NCI-H446 treated with DMSO at 0.1 percent for 48 hours (cell line): ENCODE results near the gene SERPINB2.
"Not testable (repeated sequence)": the region's sequence is repeated elsewhere in the genome, so short reads cannot be mapped to it uniquely, and the experiment has no call there.

Experiments
- DNase-seq: peaks from one replicate; lab custom pipeline; 2025; lab: John Stamatoyannopoulos, UW

SERPINB2 gene

DNA sequence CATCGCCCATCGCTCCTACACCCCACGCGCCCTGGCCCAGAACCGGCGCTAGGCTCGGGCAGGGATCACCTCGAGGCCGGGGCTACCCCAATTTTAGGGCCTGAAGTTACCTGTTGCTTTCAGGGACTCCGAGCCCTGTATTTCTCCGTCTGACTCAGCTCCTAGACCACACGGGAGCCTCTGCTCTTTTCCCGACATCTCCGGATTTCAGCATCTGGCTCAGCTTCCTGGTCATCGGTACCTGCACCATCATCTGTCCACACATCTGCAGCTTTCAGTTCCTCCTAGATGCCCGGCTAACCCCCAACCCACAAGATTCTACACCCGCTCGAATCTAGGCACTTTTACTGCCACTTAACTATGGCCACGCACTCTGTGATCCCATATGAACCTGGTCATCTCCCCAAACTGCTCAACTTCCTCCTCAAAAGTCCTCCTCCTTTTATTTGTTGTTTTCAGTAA lies 49.5 kb downstream of the SERPINB2 start:
- no peak for DNase-seq

DNA sequence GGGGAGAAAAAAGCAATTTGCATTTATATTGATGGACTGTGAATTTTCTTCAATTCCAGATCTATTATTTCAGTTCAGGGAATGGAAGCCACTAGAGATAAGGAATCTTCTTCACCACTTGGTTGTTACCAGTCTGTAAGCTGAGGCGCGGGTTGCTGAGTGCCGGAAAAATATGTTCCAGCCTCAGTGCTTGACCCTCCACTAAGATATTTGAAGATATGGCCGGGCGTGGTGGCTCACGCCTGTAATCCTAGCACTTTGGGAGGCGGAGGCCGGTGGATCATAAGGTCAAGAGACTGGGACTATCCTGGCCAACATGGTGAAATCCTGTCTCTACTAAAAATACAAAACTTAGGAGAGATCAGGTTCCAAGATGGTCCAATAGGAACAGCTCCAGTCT lies 52.5 kb downstream of the SERPINB2 start:
- no peak for DNase-seq

DNA sequence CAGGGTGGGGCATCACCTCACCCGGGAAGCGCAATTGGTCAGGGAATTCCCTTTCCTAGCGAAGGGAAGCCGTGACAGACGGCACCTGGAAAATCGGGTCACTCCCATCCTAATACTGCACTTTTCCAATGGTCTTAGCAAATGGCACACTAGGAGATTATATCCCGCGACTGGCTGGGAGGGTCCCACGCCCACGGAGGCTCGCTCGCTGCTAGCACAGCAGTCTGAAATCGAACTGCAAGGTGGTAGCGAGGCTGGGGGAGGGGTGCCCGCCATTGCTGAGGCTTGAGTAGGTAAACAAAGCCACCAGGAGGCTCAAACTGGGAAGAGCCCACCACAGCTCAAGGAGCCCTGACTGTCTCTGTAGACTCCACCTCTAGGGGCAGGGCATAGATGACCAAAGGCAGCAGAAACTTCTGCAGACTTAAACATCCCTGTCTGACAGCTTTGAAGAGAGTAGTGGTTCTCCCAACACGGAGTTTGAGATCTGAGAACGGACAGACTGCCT lies 53.1 kb downstream of the SERPINB2 start:
- not testable (repeated sequence) for DNase-seq

DNA sequence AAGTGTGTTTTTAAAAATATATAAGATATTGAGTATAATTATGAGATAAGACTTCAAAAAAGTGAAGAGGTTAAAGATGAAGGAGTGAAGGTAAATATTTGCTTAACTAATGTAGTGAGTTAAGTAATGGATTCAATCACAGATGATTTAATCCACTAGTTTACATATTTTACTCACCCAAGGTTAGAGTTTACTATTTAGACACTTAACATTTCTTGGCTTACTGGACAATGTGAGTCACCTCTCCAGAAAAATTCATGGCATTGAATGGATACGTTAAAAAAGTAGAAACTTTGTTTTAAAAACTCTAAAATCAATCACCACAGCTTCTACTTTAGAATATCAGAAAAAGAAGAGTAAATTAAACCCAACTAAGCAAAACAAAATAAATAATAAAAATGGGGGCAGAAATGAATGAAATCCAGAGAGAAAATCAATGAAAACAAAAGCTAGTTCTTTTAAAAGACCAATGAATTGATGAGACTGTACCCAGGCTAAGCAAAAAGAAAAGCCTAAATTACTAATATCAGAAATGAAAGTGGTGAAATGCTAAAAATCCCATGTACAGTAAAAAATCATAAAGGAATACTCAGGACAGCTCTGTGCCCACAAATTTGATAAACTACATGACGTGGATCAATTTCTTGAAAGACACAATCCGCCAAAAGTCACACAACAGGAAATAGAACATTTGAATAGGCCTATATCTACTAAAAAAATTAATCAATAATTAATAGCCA lies 59.7 kb downstream of the SERPINB2 start:
- DNase-seq: no peak

DNA sequence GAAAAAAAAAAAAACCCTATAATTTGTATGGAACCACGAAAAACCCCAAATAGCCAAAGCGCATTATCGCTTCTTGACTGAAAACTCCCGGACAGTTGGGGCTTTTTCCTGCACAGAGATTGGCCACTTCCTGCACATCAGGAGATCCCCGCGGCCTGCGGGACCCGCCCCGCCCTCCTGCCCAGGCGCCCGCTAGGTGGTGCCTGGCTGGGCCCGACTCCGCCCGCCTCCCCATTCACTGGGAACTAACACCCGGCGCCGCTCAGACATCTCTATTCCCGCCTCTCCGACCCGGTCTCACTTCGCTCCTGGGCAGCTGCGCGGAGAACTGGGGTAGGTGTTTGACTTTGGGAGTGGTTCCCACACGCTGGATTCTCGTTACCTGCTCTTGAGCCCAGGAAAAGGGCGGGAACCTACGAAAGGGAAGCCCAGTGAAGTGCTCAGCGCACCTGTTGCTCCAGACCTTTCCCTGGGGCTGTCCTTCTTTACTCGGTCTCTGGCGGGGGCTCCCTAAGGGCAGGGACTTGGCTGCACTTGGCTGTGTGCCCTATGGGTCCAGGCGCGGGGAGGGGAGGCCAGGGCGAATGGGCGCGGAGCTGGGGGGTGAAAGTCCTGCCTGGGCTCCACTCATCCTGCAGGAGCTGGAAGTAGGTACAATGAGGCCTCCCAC lies 61.7 kb downstream of the SERPINB2 start, which contains the start of gene HMSD:
Gene HMSD, plus strand, starts transcription at position 234 of the 670 bp plus-strand sequence. CDS start 4,155 bp downstream, outside the sequence.
- no peak for DNase-seq

DNA sequence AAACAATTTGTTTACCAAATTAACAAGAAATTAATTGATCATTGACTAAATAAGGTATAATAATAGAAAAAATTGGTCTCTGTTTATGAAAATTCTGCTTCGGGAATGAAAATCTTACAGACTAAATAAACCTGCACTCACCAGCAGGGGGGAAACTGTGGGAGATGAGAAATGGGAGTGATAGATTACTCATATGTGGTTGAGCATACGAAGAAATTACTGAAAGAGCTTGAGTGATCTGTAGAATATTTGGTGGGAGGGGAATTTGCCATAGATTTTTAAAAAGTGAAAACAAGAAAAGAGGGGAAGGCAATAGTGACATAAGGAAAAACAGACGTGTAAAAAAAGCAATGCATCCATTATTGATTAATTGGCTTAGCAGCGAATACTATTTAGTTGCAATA lies 63.8 kb downstream of the SERPINB2 start:
- no peak for DNase-seq
